ENCODE results near the gene CADM2.
"Not testable (repeated sequence)": the region's sequence is repeated elsewhere in the genome, so short reads cannot be mapped to it uniquely, and the experiment has no call there.

Gene CADM2

DNA sequence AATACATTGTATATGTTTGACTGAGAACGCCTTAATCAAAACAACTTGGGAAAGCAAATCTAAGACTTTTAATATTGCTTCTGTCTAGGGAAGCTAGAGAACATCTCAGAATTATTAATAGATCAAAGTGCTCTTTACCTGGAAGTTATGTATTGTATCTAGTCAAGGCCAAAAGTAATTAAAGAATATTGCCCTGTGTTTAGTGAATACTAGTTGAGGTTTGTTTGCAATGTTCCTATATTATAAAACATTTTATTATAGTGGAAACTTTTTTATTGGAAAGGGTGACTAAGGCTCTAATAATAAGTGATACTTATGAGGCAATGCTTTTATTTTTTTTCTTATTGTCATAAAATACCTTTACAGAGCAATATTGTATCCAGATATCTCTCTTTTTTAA lies 118.2 kb downstream of the CADM2 start:
- no peak for DNase-seq (ENCODE audit: low read depth)

GRCh38 chr3:85081191-85081906 lies 122.6 kb downstream of the CADM2 start:
- DNase-seq (ENCODE audit: low read depth) = no peak

GRCh38 chr3:85090495-85090894 lies 131.7 kb downstream of the CADM2 start:
- DNase-seq (ENCODE audit: low read depth) = no peak

DNA sequence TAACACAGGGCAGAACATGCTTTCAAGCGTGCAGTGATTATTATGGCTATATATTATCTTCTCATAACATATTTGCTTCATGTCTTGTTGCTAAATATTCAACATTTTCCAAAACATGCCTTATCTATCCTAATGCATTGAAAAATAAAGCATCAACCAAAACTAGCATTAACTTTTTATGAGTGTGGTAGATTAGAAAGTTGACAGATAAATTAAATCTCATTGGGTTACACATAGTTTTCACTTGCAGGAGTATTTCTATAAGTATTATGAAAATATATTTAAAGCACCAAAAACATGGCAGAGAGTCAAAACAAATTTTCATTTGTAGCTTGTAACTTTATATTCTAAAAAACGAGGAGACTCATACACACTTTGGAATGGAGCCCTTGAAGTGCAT lies 141.5 kb downstream of the CADM2 start:
- DNase-seq (ENCODE audit: low read depth) = no peak

DNA sequence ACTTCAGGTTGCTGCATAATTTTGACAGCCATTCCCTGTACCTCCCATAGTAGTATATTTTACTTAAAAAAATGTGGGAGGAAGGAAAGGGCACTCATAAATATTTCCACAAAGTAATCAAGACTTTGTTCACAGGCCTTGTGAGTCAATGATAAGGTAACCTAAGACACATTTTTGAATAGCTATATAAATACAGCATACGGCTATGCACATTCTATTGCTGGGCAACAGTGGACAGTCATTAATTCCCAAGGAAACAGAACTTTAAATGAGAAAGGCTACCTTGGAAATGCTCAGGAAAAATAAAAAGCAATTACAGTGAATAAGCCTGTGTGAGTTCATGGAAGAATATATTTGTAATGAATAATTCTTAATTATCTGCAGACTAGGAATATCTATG lies 144.0 kb downstream of the CADM2 start:
- no peak for DNase-seq (ENCODE audit: low read depth)

DNA sequence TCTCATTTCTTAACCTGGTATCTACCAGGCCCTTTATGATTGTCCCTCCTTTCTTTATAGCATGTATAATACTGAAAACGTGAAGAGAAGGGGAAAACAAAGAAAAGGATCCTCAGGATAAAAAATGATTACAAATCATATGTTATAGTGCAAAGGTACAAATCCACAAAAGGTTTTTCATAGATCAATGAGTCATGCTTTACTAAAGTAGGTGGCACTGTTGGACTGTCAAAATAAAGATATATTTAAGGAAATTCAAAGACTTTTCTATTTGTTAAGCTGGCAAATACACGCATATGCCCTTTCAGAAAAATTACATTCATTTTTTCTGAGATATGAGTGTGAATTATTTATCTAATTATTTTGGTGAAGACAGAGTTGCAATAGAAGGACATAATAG lies 151.6 kb downstream of the CADM2 start:
- no peak for DNase-seq (ENCODE audit: low read depth)

DNA sequence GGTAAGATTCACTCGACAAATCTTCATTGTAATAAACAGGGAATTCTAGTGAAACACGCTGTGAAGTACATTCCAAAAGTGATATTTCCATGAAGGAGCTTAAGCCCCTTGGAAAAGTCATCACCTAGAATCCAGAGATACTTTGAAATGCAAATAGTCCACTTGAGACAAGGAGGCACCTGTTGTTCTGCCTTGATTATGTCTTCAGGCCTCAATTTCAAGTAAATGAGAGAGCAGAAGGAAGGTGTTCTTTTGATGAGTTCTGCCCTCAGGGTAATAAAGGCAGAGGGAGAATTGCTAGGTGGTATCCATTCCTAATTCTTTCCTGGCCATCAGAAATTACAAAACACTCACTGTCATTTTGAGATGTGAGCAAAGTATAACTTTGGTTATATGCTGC lies 162.1 kb downstream of the CADM2 start:
- DNase-seq (ENCODE audit: low read depth) = no peak

GRCh38 chr3:85132864-85133263 lies 174.1 kb downstream of the CADM2 start:
- DNase-seq (ENCODE audit: low read depth) = not testable (repeated sequence)

- not testable (repeated sequence) for DNase-seq (ENCODE audit: low read depth)
Observed at GRCh38 chr3:85133691-85134420, 175.1 kb downstream of the CADM2 start.

- no peak for DNase-seq (ENCODE audit: low read depth)
Observed at GRCh38 chr3:85142626-85143025, 183.8 kb downstream of the CADM2 start.

GRCh38 chr3:85148036-85148435 lies 189.2 kb downstream of the CADM2 start:
- DNase-seq (ENCODE audit: low read depth) = no peak

GRCh38 chr3:85151555-85151954 lies 192.8 kb downstream of the CADM2 start:
- DNase-seq (ENCODE audit: low read depth) = no peak

DNA sequence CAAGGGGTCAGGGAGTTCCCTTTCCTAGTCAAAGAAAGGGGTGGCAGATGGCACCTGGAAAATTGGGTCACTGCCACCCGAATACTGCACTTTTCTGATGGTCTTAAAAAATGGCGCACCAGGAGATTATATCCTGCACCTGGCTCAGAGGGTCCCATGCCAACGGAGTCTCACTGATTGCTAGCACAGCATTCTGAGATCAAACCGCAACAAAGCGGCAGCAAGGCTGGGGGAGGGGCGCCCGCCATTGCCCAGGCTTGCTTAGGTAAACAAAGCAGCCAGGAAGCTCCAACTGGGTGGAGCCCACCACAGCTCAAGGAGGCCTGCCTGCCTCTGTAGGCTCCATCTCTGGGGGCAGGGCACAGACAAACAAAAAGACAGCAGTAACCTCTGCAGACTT lies 194.5 kb downstream of the CADM2 start:
- not testable (repeated sequence) for DNase-seq (ENCODE audit: low read depth)

- no peak for DNase-seq (ENCODE audit: low read depth)
Observed at GRCh38 chr3:85159376-85159775, 200.6 kb downstream of the CADM2 start.

DNA sequence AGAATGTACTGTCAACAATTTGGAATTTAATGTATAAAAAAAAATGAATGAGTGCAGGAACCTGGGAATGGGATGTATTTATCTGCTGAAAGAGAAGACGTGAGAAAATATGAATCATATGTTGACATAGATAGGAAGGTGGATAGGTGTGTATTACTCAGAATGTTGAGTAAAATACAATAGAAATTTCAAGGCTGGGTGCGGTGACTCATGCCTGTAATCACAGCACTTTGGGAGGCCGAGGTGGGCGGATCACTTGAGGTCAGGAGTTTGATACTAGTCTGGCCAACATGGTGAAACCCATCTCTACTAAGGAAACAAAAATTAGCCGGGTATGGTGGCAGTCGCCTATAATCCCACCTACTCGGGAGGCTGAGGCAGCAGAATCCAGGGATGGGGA lies 202.8 kb downstream of the CADM2 start:
- DNase-seq (ENCODE audit: low read depth) = no peak

GRCh38 chr3:85162905-85163304 lies 204.1 kb downstream of the CADM2 start:
- no peak for DNase-seq (ENCODE audit: low read depth)

- DNase-seq (ENCODE audit: low read depth) = no peak
Observed at GRCh38 chr3:85164436-85164835, 205.6 kb downstream of the CADM2 start.

- DNase-seq (ENCODE audit: low read depth) = no peak
Observed at GRCh38 chr3:85167576-85167975, 208.8 kb downstream of the CADM2 start.

GRCh38 chr3:85170646-85171045 lies 211.9 kb downstream of the CADM2 start:
- no peak for DNase-seq (ENCODE audit: low read depth)

- no peak for DNase-seq (ENCODE audit: low read depth)
Observed at GRCh38 chr3:85171976-85172375, 213.2 kb downstream of the CADM2 start.

- no peak for DNase-seq (ENCODE audit: low read depth)
Observed at GRCh38 chr3:85176799-85177198, 218.0 kb downstream of the CADM2 start.

- no peak for DNase-seq (ENCODE audit: low read depth)
Observed at GRCh38 chr3:85182975-85183752, 224.4 kb downstream of the CADM2 start.

DNA sequence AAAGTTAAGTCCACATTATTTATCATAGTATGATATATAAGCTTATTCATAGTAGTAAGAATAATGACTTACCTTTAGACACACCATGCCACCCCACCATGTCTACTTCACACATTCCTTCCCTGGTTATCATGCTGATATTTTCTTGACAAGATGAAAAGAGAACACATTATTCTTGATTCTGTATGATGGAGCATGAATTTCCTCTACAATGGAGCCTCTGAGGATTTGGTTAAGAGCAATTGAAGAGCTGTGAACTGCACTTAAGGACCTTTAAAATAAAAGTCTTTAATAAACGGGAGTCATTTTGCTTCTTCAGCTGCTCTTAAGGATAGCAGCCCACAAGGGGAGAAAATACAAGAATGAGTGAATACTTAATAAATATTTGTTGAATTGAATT lies 226.7 kb downstream of the CADM2 start:
- DNase-seq (ENCODE audit: low read depth) = no peak
